ENCODE results near the gene XXYLT1.
"Not testable (repeated sequence)": the region's sequence is repeated elsewhere in the genome, so short reads cannot be mapped to it uniquely, and the experiment has no call there.

- TF ChIP-seq CTCF, POLR2A (IDR thresholded peaks at IDR 0.05): not testable (repeated sequence)
Observed at GRCh38 chr3:195215576-195215975, 55.4 kb downstream of the XXYLT1 start.
